NAMALWA (cell line): ENCODE data around the gene MACROD2.

Source experiments
- DNase-seq: peaks from one replicate; pipeline ENCODE4 v3.0.0-alpha.2; 2015; ENCODE audit warnings: low spot score

MACROD2 gene

GRCh38 chr20:14582855-14583254 is 587.5 kb downstream of the MACROD2 start:
- no peak for DNase-seq

- DNase-seq = no peak
Measured at GRCh38 chr20:14583413-14583812, 588.1 kb downstream of the MACROD2 start.

- DNase-seq = no peak
Measured at GRCh38 chr20:14589383-14589782, 594.1 kb downstream of the MACROD2 start.

- no peak for DNase-seq
Measured at GRCh38 chr20:14595051-14595450, 599.7 kb downstream of the MACROD2 start.

- no peak for DNase-seq
Measured at GRCh38 chr20:14597206-14597715, 601.9 kb downstream of the MACROD2 start.

- DNase-seq = no peak
Measured at GRCh38 chr20:14599613-14600012, 604.3 kb downstream of the MACROD2 start.

- DNase-seq = no peak
Measured at GRCh38 chr20:14600527-14600926, 605.2 kb downstream of the MACROD2 start.

- DNase-seq = no peak
Measured at GRCh38 chr20:14604143-14604542, 608.8 kb downstream of the MACROD2 start.

- DNase-seq = no peak
Measured at GRCh38 chr20:14609328-14610221, 614.3 kb downstream of the MACROD2 start.

GRCh38 chr20:14611479-14611878 is 616.2 kb downstream of the MACROD2 start:
- no peak for DNase-seq

GRCh38 chr20:14612391-14612790 is 617.1 kb downstream of the MACROD2 start:
- DNase-seq = no peak

- DNase-seq = no peak
Measured at GRCh38 chr20:14616003-14616402, 620.7 kb downstream of the MACROD2 start.

GRCh38 chr20:14617123-14617522 is 621.8 kb downstream of the MACROD2 start:
- no peak for DNase-seq

GRCh38 chr20:14619411-14619810 is 624.1 kb downstream of the MACROD2 start:
- DNase-seq = no peak

GRCh38 chr20:14622796-14623195 is 627.5 kb downstream of the MACROD2 start:
- DNase-seq = peak; percentile 1

- no peak for DNase-seq
Measured at GRCh38 chr20:14631011-14631410, 635.7 kb downstream of the MACROD2 start.

- DNase-seq = no peak
Measured at GRCh38 chr20:14632906-14633305, 637.6 kb downstream of the MACROD2 start.

GRCh38 chr20:14633507-14633906 is 638.2 kb downstream of the MACROD2 start:
- no peak for DNase-seq

- DNase-seq = no peak
Measured at GRCh38 chr20:14634665-14635064, 639.3 kb downstream of the MACROD2 start.

GRCh38 chr20:14637441-14637840 is 642.1 kb downstream of the MACROD2 start:
- DNase-seq = no peak

- DNase-seq = no peak
Measured at GRCh38 chr20:14643146-14643545, 647.8 kb downstream of the MACROD2 start.

- DNase-seq = no peak
Measured at GRCh38 chr20:14643556-14643955, 648.2 kb downstream of the MACROD2 start.

GRCh38 chr20:14644306-14645097 is 649.2 kb downstream of the MACROD2 start:
- DNase-seq = no peak
